ENCODE data around the gene LRRC7. TPM values are rescaled to one million over a fixed set of nuclear protein-coding genes. Genes with fewer than 3 reads are reported as not detected.

LRRC7 gene
- polyA plus RNA-seq, 1 of the 3 experiments (the other 2 are of a cell fraction), result 0.02 TPM

GRCh38 chr1:69992594-69992993 lies 424.9 kb downstream of the LRRC7 start (continued):
- TF ChIP-seq GATA2 (CRISPR knock-in tag; IDR thresholded peaks at IDR 0.05) (no peak), FOXJ3 (CRISPR knock-in tag; IDR thresholded peaks at IDR 0.05) (no peak), REST (IDR thresholded peaks at IDR 0.05; ENCODE audit: low read depth, low read length) (no peak), PBX3 (IDR thresholded peaks at IDR 0.05) (no peak), RCOR1 (IDR thresholded peaks at IDR 0.05; ENCODE audit: low read length) (no peak), USF1 (IDR thresholded peaks at IDR 0.05; ENCODE audit: borderline replicate concordance, low read depth) (no peak)

- no peak overlapping the region for H3K4me2 ChIP-seq
- H3K79me2 ChIP-seq (ENCODE audit: insufficient read depth), result no peaks in the 10 kb centered on the region
- H3K27ac ChIP-seq (ENCODE audit: low read depth in 2 of 2, low read length in 1 of 2), result no peak overlapping the region
- 62% methylated on average over 4 of the region's 4 CpGs for WGBS (ENCODE audit: low lambda C conversion rate)
- H3K4me1 ChIP-seq (ENCODE audit: control insufficient read depth in 1 of 2, insufficient read depth in 2 of 2, low read depth in 1 of 2, low read length in 1 of 2), result no peaks in the 10 kb centered on the region; a peak in 1 of 4 replicates
- no peaks in the 10 kb centered on the region for H4K20me1 ChIP-seq (ENCODE audit: insufficient read depth)
- no peaks in the 10 kb centered on the region for H3K36me3 ChIP-seq (replicated peaks in 1 of 2; ENCODE audit: control insufficient read depth in 1 of 2, insufficient read depth in 2 of 2, low read length in 1 of 2)
- no peak overlapping the region for H3K4me3 ChIP-seq (ENCODE audit: low read depth in 2 of 2, low read length in 1 of 2)
- ChIA-PET CTCF (interaction anchor here (1.4 kb wide), 1 partner anchor 52 kb away, joined by 3 read pairs; no protein-coding TSS in a partner anchor), POLR2A (no interaction called here)
- no peaks in the 10 kb centered on the region for H3F3A ChIP-seq (replicated peaks; ENCODE audit: insufficient read depth)
- no peak overlapping the region for H2AFZ ChIP-seq (ENCODE audit: low read depth)
- DNase-seq, result no peak
- H3K27me3 ChIP-seq (ENCODE audit: insufficient read depth), result no peaks in the 10 kb centered on the region
- no peaks in the 10 kb centered on the region for H3K9me2 ChIP-seq
- no peaks in the 10 kb centered on the region for H3K9me3 ChIP-seq
- no peak overlapping the region for H3K9ac ChIP-seq
- TF ChIP-seq SMC3 (IDR thresholded peaks at IDR 0.05; ENCODE audit: low read depth, low read length) (no peak), EP300 (IDR thresholded peaks at IDR 0.05; ENCODE audit: borderline replicate concordance in 1 of 2, low read depth in 1 of 2, low read length in 1 of 2) (no peak), FOXJ3 (CRISPR knock-in tag; IDR thresholded peaks at IDR 0.05) (no peak), JUND (IDR thresholded peaks at IDR 0.05) (no peak), CHD2 (IDR thresholded peaks at IDR 0.05; ENCODE audit: low read length, partially characterized antibody) (no peak), PBX3 (IDR thresholded peaks at IDR 0.05) (no peak; the same call in 1 of the 2 replicates), REST (IDR thresholded peaks at IDR 0.05; ENCODE audit: low read depth, low read length) (no peak), NFIC (IDR thresholded peaks at IDR 0.05; ENCODE audit: borderline replicate concordance) (no peak), SIN3A (IDR thresholded peaks at IDR 0.05; ENCODE audit: borderline replicate concordance, low read depth, low read length) (no peak), TEAD4 (IDR thresholded peaks at IDR 0.05; ENCODE audit: borderline replicate concordance, insufficient read depth) (no peak), RFX5 (IDR thresholded peaks at IDR 0.05; ENCODE audit: low read length) (no peak), USF2 (IDR thresholded peaks at IDR 0.05; ENCODE audit: borderline replicate concordance, low read depth, low read length) (no peak), NRF1 (IDR thresholded peaks at IDR 0.05; ENCODE audit: low read depth, low read length) (no peak), TCF12 (IDR thresholded peaks at IDR 0.05) (no peak), EZH2phosphoT487 (IDR thresholded peaks at IDR 0.05; ENCODE audit: borderline replicate concordance, low read depth) (no peak), MAX (IDR thresholded peaks at IDR 0.05; ENCODE audit: low read depth) (no peak)
Measured at GRCh38 chr1:69993810-69994209, 426.1 kb downstream of the LRRC7 start.

Data from SK-N-SH (cell line).